Neuronal stem cell (in vitro differentiated cells): ENCODE results near the gene GLRA1.

Experiments
- DNase-seq: peaks from one replicate; pipeline ENCODE4 v3.0.0-alpha.2; 2013; ENCODE audit warnings: low spot score
- H2AFZ ChIP-seq: one replicate; pipeline ENCODE4 v1.6.1; 2013; ENCODE audit warnings: mild to moderate bottlenecking, low read length, inconsistent platforms
- H2AK5ac ChIP-seq: 2 replicates; pipeline ENCODE4 v1.6.1; 2013; ENCODE audit warnings: low read depth, mild to moderate bottlenecking, inconsistent platforms, low read length, moderate library complexity, mixed read lengths
- H2BK120ac ChIP-seq: 2 replicates; pipeline ENCODE4 v1.6.1; 2013; ENCODE audit warnings: low read depth, mild to moderate bottlenecking, inconsistent platforms, low read length, moderate library complexity, mixed read lengths
- H2BK12ac ChIP-seq: one replicate; pipeline ENCODE4 v1.6.1; 2013; ENCODE audit warnings: low read length, inconsistent platforms
- H2BK15ac ChIP-seq: 2 replicates; pipeline ENCODE4 v1.6.1; 2013; ENCODE audit warnings: mild to moderate bottlenecking, low read length, inconsistent platforms, mixed read lengths
- H2BK5ac ChIP-seq: one replicate; pipeline ENCODE4 v1.6.1; 2013; ENCODE audit warnings: inconsistent platforms, mild to moderate bottlenecking, low read length, moderate library complexity
- H3K14ac ChIP-seq: one replicate; pipeline ENCODE4 v1.6.1; 2013; ENCODE audit warnings: low read length, inconsistent platforms
- H3K18ac ChIP-seq: 2 replicates; pipeline ENCODE4 v1.6.1; 2013; ENCODE audit warnings: low read length, inconsistent platforms
- H3K23ac ChIP-seq: 2 replicates; pipeline ENCODE4 v1.6.1; 2013; ENCODE audit warnings: low read depth, mild to moderate bottlenecking, mixed read lengths, low read length, inconsistent platforms; ENCODE audit not compliant: poor library complexity
- H3K27ac ChIP-seq: replicated peaks from 3 replicates; pipeline ENCODE4 v1.5.1; 2013; ENCODE audit warnings: low read length, inconsistent platforms
- H3K27me3 ChIP-seq, 3 experiments: 2 replicates each; pipeline ENCODE4 v1.6.1; 2013; ENCODE audit warnings: low read length in 3 of 3, mild to moderate bottlenecking in 2 of 3, inconsistent platforms in 1 of 3, low read depth in 1 of 3, mixed read lengths in 1 of 3, moderate library complexity in 1 of 3; ENCODE audit not compliant: control insufficient read depth in 3 of 3, insufficient read depth in 3 of 3
- H3K36me3 ChIP-seq, 2 donors: replicated peaks in 1 of 2; 2 replicates each; pipeline ENCODE4 v1.6.1; 2013; ENCODE audit warnings: low read length in 2 of 2; ENCODE audit not compliant: control insufficient read depth in 2 of 2, insufficient read depth in 2 of 2
- H3K4ac ChIP-seq: 2 replicates; pipeline ENCODE4 v1.6.1; 2013; ENCODE audit warnings: inconsistent platforms, mild to moderate bottlenecking, low read length, moderate library complexity
- H3K4me1 ChIP-seq, 2 donors: 1 replicate in 1 of 2; 2 replicates in 1 of 2; pipeline ENCODE4 v1.6.1; 2013; ENCODE audit warnings: low read length in 2 of 2, low read depth in 1 of 2; ENCODE audit not compliant: control insufficient read depth in 2 of 2, insufficient read depth in 1 of 2
- H3K4me2 ChIP-seq: one replicate; pipeline ENCODE4 v1.6.1; 2013; ENCODE audit warnings: mild to moderate bottlenecking, low read length, inconsistent platforms; ENCODE audit not compliant: insufficient read depth, poor library complexity, severe bottlenecking
- H3K4me3 ChIP-seq, 2 donors: 2 replicates each; pipeline ENCODE4 v1.5.1; 2013; ENCODE audit warnings: low read length in 2 of 2, mild to moderate bottlenecking in 2 of 2, inconsistent platforms in 1 of 2, moderate library complexity in 1 of 2
- H3K79me1 ChIP-seq: one replicate; pipeline ENCODE4 v1.6.1; 2013; ENCODE audit warnings: low read depth, mild to moderate bottlenecking, inconsistent platforms, low read length, moderate library complexity
- H3K9ac ChIP-seq: one replicate; pipeline ENCODE4 v1.6.1; 2013; ENCODE audit warnings: mild to moderate bottlenecking, low read depth, low read length, inconsistent platforms; ENCODE audit not compliant: poor library complexity
- H3K9me3 ChIP-seq, 2 donors: replicated peaks in 1 of 2; 2 replicates each; pipeline versions ENCODE3 to v1.6.1; 2013; ENCODE audit warnings: low read length in 2 of 2, mild to moderate bottlenecking in 2 of 2, inconsistent platforms in 1 of 2, low read depth in 1 of 2, mixed read lengths in 1 of 2, moderate library complexity in 1 of 2; ENCODE audit not compliant: control insufficient read depth in 2 of 2, insufficient read depth in 1 of 2
- H4K8ac ChIP-seq: one replicate; pipeline ENCODE4 v1.6.1; 2013; ENCODE audit warnings: low read depth, mild to moderate bottlenecking, inconsistent platforms, low read length, moderate library complexity
- H4K91ac ChIP-seq: one replicate; pipeline ENCODE4 v1.6.1; 2013; ENCODE audit warnings: low read length, low read depth, mild to moderate bottlenecking, inconsistent platforms; ENCODE audit not compliant: poor library complexity
- WGBS, 2 donors: extraction: QIAGEN DNeasy Blood & Tissue Kit; methylation state at CpG; one replicate each; pipeline ENCODE4 v1.1.7; 2013; ENCODE audit warnings: missing lambda C conversion rate in 2 of 2, mixed read lengths in 1 of 2; ENCODE audit not compliant: insufficient read length in 2 of 2, insufficient replicate concordance in 1 of 2; ENCODE audit errors: extremely low coverage in 2 of 2; 5-methylcytosine and 5-hydroxymethylcytosine counted together

GLRA1 gene

DNA sequence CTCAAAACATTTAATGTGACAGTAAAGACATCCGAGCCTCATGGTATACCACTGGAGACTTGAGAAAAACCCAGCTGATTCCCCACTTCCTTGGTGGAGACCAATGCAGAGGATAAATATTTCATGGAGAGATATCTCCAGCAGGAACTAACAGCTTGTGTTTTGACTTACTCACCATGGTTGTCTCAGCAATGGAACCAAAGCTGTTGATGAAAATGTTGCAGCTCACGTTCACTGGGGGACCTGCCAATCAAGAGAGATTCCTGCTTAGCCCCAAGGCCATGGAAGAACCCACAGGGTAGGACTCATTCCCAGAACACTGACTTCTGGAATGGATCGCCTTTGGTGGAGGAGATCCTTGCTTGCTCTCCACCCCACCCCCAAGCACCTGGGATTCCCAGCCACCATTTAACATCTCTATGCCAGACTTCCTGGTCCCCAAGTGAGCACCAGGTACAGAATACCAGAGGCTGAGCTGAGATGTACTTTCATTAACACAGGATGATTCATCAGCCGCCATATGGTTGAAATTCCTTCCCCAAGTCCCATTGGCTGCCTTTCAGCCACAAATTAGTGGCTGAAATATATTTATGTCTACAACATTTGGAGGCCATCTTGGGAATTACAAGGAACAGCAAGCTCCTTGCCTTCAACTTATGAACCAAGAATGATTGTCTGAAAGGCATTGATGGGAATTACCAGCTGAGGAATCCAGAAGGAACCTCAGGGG is 37.9 kb downstream of the GLRA1 start:
- H2BK15ac ChIP-seq, result no peak overlapping the region

DNA sequence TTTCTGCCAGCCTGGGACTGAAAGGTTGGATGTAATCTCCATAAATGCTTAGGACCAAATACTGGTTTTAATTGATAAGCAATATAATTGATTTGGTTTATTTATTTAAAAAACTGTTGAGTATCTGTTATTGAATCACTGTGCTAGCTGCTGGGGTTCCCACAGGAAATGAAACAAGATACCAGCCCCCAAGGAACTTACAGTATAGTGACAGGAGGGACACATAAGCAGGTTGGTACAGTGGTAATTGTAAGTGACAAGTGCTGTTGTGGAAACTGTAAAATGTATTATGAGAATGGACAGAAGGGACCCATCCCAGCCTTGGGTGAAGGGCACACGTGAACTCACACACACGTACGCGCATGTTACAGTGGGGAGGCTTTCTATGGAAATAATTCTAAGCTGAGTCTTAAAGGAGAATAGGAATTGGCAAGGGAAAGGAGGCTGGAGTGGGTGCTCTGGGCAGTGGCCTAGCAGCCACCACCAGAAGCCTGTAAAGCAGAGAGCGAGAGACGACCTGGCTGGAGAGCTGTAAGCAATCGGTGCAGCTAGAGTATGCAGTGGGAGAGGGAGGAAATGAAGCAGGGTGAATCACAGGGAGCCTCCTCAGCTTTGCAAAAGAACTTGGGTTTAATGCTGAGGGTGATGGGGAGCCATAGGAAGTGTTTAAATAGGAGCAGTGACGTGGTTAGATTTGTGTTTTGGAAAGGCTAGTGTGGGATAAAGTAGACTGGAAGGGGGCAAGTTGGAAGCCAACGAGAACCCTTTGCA is 39.3 kb downstream of the GLRA1 start:
- no peak overlapping the region for H3K4me3 ChIP-seq
- H2BK5ac ChIP-seq, result no peak overlapping the region
- no peak overlapping the region for H3K18ac ChIP-seq
- H3K9ac ChIP-seq, result no peak overlapping the region
- H3K4me1 ChIP-seq, result peaks cover 0 to 6% of the 10 kb centered on the region in 2 donors
- H3K27me3 ChIP-seq, result peaks cover 0 to 3% (median 0%) of the 10 kb centered on the region in 3 experiments
- H2AFZ ChIP-seq, result no peak overlapping the region
- H2BK15ac ChIP-seq, result no peak overlapping the region
- no peak overlapping the region for H3K4me2 ChIP-seq
- no CpG with 5 or more reads among the region's 9 CpGs for WGBS, 2 donors
- H3K4ac ChIP-seq, result no peak overlapping the region
- H2BK12ac ChIP-seq, result no peak overlapping the region
- no peak overlapping the region for H2BK120ac ChIP-seq
- H3K14ac ChIP-seq, result no peak overlapping the region
- H4K8ac ChIP-seq, result no peak overlapping the region
- no peak overlapping the region for H3K27ac ChIP-seq
- H3K36me3 ChIP-seq, result no peaks in the 10 kb centered on the region
- H3K23ac ChIP-seq, result no peak overlapping the region
- no peak overlapping the region for H4K91ac ChIP-seq
- no peaks in the 10 kb centered on the region for H3K79me1 ChIP-seq
- H3K9me3 ChIP-seq, result no peaks in the 10 kb centered on the region
- DNase-seq, result no peak
- H2AK5ac ChIP-seq, result no peak overlapping the region

More for the DNA sequence above, 37.9 kb downstream of the GLRA1 start:
- no peak overlapping the region for H3K27ac ChIP-seq
- H3K23ac ChIP-seq, result no peak overlapping the region
- no peak for DNase-seq
- no peak overlapping the region for H4K8ac ChIP-seq
- no peak overlapping the region for H3K14ac ChIP-seq
- WGBS, 2 donors, result no CpG with 5 or more reads among the region's 4 CpGs
- no peaks in the 10 kb centered on the region for H3K9me3 ChIP-seq
- no peak overlapping the region for H3K18ac ChIP-seq
- H2AK5ac ChIP-seq, result no peak overlapping the region
- H2BK5ac ChIP-seq, result no peak overlapping the region
- no peak overlapping the region for H4K91ac ChIP-seq
- H3K4ac ChIP-seq, result no peak overlapping the region
- no peak overlapping the region for H2BK12ac ChIP-seq
- no peak overlapping the region for H3K4me3 ChIP-seq
- H3K27me3 ChIP-seq, result peaks cover 0 to 3% (median 0%) of the 10 kb centered on the region in 3 experiments
- no peak overlapping the region for H3K9ac ChIP-seq
- H3K4me1 ChIP-seq, result peaks cover 0 to 10% of the 10 kb centered on the region in 2 donors
- H2BK120ac ChIP-seq, result no peak overlapping the region
- no peak overlapping the region for H2AFZ ChIP-seq
- H3K4me2 ChIP-seq, result no peak overlapping the region
- no peaks in the 10 kb centered on the region for H3K79me1 ChIP-seq
- H3K36me3 ChIP-seq, result no peaks in the 10 kb centered on the region

DNA sequence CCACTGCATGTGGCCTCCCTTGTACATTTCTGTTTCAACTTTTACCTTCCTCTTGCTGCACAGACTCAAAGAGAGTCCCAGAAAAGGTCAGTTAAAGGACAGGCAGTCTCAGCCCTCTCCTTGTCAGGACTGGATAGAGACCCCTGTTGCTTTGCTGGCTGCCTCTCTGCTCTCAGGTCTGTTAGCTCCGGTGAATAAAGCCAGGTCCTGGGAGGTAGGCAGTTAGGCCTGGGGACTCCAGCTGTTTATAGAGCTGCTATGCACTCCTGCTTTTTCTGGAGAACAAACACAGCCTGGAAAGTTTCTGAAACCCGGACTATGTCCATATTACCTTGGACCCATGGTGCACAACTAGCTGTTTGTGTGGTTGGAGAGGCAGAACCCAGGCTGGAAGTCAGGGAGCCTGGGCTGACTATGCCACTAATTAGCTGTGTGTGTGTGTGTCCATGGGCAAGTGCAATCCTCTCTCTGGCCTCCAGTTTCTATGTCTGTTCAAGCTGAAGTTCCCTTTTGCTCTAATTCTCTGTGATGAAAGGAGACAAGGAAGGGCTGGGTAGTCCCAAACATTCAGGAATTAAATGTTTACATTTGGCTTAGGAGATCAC is 42.9 kb downstream of the GLRA1 start:
- Histone ChIP-seq H3K23ac (no peak overlapping the region), H2AK5ac (no peak overlapping the region), H4K8ac (no peak overlapping the region), H3K4ac (no peak overlapping the region), H3K4me1 (no peaks in the 10 kb centered on the region), H3K9me3 (no peaks in the 10 kb centered on the region), H4K91ac (no peak overlapping the region), H3K27me3 (peaks cover 0 to 3% (median 0%) of the 10 kb centered on the region in 3 experiments), H2BK12ac (no peak overlapping the region), H3K9ac (no peak overlapping the region), H3K4me3 (no peak overlapping the region), H2BK120ac (no peak overlapping the region), H3K27ac (no peak overlapping the region), H3K79me1 (no peaks in the 10 kb centered on the region), H2BK15ac (no peak overlapping the region), H3K18ac (peak overlapping the region; percentile 23), H3K14ac (no peak overlapping the region), H3K36me3 (no peaks in the 10 kb centered on the region), H2BK5ac (no peak overlapping the region), H2AFZ (no peak overlapping the region), H3K4me2 (no peak overlapping the region)
- DNase-seq, result no peak
- WGBS, 2 donors, result no CpG with 5 or more reads among the region's 2 CpGs

DNA sequence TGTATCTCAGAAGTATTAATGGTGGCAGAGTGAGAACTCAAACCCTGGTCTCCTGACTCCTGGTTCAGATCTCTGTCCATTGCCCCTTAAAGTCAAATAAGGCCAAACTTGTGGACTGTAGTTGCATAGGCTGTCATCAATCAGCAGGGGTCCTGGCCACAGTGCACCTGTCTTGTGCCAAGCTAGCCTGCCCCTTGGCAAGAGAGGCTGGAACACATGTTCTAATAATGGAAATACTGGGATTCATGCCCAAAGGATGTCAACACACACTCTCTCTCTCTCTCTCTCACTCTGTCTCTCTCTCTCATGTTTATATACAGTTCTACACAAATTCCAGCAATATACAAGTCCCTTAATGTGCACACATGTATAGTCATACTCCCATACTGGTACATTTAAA is 44.3 kb downstream of the GLRA1 start:
- Histone ChIP-seq H3K4me2 (no peak overlapping the region), H3K9me3 (no peaks in the 10 kb centered on the region), H2BK15ac (no peak overlapping the region), H3K4me1 (no peaks in the 10 kb centered on the region), H2BK12ac (no peak overlapping the region), H4K8ac (no peak overlapping the region), H3K79me1 (no peaks in the 10 kb centered on the region), H3K36me3 (no peaks in the 10 kb centered on the region), H2AK5ac (no peak overlapping the region), H3K27ac (no peak overlapping the region), H3K14ac (no peak overlapping the region), H3K4me3 (no peak overlapping the region), H2AFZ (no peak overlapping the region), H4K91ac (no peak overlapping the region), H3K9ac (no peak overlapping the region), H3K23ac (no peak overlapping the region), H3K18ac (no peak overlapping the region), H2BK5ac (no peak overlapping the region), H3K4ac (no peak overlapping the region), H3K27me3 (peaks cover 0 to 3% (median 0%) of the 10 kb centered on the region in 3 experiments), H2BK120ac (no peak overlapping the region)
- no peak for DNase-seq
